ENCODE data around the gene SCT. TPM values are rescaled to one million over a fixed set of nuclear protein-coding genes. Genes with fewer than 3 reads are reported as not detected.

Gene SCT
- total and polyA plus RNA-seq, 11 donors, result 0.81 TPM; not detected in 10

GRCh38 chr11:614021-614622 lies 12.9 kb downstream of the SCT start:
- no peak for ATAC-seq
- Histone ChIP-seq H3K27ac (peak overlapping the region; percentile 76 to 99 (median 92)), H3K36me3 (peaks cover 0 to 59% (median 41%) of the 10 kb centered on the region in 9 donors), H3K9me3 (no peaks in the 10 kb centered on the region), H3K4me1 (peaks cover 8 to 38% (median 22%) of the 10 kb centered on the region in 12 donors), H3K4me3 (peak overlapping the region in 10 of 12 donors; percentile 58 to 90 (median 72)), H3K27me3 (no peaks in the 10 kb centered on the region)
- 64 to 74% (median 69%) methylated on average over 12 to 14 of the region's 14 CpGs for WGBS, 4 donors
- intact Hi-C loops (cut with DNase I), result loop anchor here in 2 of 10 donors (2.0 to 5.0 kb wide), 3 partner anchors 37 to 78 kb away; partner anchors contain the start of gene PHRF1 (in 1 of the 2)
- peak in 1 of 5 donors; percentile 67 for DNase-seq
- TF ChIP-seq POLR2A (IDR thresholded peaks at IDR 0.05), result no peak
- TF ChIP-seq CTCF (IDR thresholded peaks at IDR 0.05), result no peak

- DNase-seq (peak; percentile 59 to 82 (median 73)), ATAC-seq (peak in 3 of 4 donors; percentile 0 to 3 (median 1))
- WGBS, 4 donors, result 66 to 76% (median 72%) methylated on average over 13 to 36 of the region's 36 CpGs
- Histone ChIP-seq H3K4me3 (peak overlapping the region in 4 of 12 donors; percentile 69 to 90 (median 82)), H3K27me3 (no peaks in the 10 kb centered on the region), H3K27ac (peak overlapping the region in 10 of 12 donors; percentile 13 to 99 (median 92)), H3K4me1 (peaks cover 8 to 44% (median 27%) of the 10 kb centered on the region in 12 donors), H3K36me3 (peaks cover 0 to 65% (median 47%) of the 10 kb centered on the region in 9 donors), H3K9me3 (no peaks in the 10 kb centered on the region)
- intact Hi-C loops (cut with DNase I), result loop anchor here in 2 of 10 donors (5.0 kb wide), 2 partner anchors 36 to 79 kb away; partner anchors contain the start of gene PHRF1 (in 1 of the 2)
- TF ChIP-seq POLR2A (IDR thresholded peaks at IDR 0.05) (no peak), CTCF (IDR thresholded peaks at IDR 0.05) (no peak)
Observed at GRCh38 chr11:613369-613968, 13.5 kb downstream of the SCT start.

GRCh38 chr11:612961-613300 lies 14.1 kb downstream of the SCT start:
- peaks cover 0 to 70% (median 53%) of the 10 kb centered on the region in 9 donors for H3K36me3 ChIP-seq
- peaks cover 8 to 49% (median 29%) of the 10 kb centered on the region in 12 donors for H3K4me1 ChIP-seq
- intact Hi-C loops (cut with DNase I), result loop anchor here in 2 of 10 donors (5.0 kb wide), 2 partner anchors 36 to 79 kb away; partner anchors contain the start of gene PHRF1 (in 1 of the 2)
- ATAC-seq, result no peak
- H3K27ac ChIP-seq, result peak overlapping the region in 5 of 12 donors; percentile 24 to 56 (median 46)
- H3K4me3 ChIP-seq, result no peak overlapping the region
- no peaks in the 10 kb centered on the region for H3K27me3 ChIP-seq
- WGBS, 4 donors, result 90 to 97% (median 95%) methylated on average over 6 to 10 of the region's 10 CpGs
- no peaks in the 10 kb centered on the region for H3K9me3 ChIP-seq
- no peak for TF ChIP-seq POLR2A (IDR thresholded peaks at IDR 0.05)
- TF ChIP-seq CTCF (IDR thresholded peaks at IDR 0.05), result no peak
- no peak for DNase-seq
